HG03378 (cell line): ENCODE data around the gene FBXL19.

Source experiments
- ATAC-seq: cut with Tn5 transposase; IDR thresholded peaks from one replicate; pipeline ENCODE4 v1.9.1; 2021; ENCODE audit warnings: mild to moderate bottlenecking, moderate library complexity; ENCODE audit not compliant: unreplicated experiment

FBXL19 gene

DNA sequence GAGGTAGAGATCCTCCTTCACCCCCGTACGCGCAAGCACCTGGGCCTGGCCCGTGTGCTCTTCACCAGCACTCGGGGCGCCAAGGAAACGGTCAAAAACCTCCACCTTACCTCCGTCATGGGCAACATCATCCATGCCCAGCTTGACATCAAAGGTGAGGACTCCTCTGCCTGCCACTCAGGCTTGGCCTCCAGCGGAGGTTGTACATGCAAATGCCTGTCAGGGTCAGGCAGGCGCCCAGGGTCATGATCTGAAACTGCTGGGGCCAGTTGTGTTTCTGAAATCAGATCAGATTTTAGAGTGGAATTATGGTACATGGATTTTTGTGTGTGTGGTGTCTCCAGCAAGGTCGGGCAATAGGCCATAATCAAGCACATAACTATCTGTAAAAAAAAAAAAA is 38.0 kb downstream of the FBXL19 start:
- no peak for ATAC-seq

DNA sequence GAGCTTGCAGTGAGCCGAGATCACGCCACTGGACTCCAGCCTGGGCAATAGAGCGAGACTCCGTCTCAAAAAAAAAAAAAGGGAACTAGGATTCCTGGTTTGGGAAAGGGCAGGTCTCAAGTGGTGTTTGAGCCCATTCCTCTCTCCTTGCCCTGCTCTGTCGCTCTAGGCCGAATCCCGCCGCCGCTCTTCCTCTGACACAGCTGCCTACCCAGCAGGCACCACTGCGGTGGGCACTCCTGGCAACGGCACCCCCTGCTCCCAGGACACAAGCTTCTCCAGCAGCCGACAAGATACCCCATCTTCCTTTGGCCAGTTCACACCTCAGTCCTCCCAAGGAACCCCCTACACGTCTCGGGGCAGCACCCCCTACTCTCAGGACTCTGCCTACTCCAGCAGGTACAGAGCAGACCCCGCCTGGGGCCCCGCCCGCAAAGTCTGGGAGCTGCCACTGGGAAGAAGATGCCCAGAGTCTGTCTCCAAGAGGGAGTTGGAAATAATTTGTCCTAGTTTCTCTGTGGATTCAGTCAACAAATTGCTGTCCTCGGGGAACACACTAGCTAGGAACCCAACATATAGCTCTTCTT is 40.6 kb downstream of the FBXL19 start:
- no peak for ATAC-seq

DNA sequence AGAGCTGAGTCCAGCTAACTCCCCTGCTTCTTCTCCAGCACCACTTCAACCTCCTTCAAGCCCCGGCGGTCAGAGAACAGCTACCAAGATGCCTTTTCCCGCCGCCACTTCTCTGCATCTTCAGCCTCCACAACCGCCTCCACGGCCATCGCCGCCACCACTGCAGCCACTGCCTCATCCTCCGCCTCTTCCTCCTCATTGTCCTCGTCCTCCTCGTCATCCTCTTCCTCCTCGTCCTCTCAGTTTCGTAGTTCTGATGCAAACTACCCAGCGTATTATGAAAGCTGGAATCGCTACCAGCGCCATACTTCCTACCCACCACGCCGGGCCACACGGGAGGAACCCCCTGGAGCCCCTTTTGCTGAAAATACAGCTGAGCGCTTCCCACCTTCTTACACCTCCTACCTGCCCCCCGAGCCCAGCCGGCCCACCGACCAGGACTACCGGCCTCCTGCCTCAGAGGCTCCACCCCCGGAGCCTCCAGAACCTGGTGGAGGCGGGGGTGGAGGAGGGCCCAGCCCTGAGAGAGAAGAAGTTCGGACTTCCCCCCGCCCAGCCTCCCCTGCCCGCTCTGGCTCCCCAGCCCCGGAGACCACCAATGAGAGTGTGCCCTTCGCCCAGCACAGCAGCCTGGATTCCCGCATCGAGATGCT is 41.3 kb downstream of the FBXL19 start:
- ATAC-seq = no peak

DNA sequence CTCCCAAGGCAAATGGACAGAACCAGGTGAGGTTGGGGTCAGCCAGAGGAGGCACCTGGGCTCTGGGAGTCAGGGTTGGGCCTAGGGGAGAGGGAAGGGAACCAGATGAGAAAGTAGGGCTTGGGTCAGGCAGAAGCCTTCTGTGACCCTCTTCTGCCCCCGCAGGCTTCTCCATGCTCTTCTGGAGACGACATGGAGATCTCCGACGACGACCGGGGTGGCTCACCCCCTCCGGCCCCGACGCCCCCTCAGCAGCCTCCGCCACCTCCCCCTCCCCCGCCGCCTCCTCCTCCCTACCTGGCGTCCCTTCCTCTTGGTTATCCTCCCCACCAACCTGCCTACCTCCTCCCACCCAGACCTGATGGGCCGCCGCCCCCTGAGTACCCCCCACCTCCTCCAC is 42.1 kb downstream of the FBXL19 start:
- ATAC-seq = no peak

DNA sequence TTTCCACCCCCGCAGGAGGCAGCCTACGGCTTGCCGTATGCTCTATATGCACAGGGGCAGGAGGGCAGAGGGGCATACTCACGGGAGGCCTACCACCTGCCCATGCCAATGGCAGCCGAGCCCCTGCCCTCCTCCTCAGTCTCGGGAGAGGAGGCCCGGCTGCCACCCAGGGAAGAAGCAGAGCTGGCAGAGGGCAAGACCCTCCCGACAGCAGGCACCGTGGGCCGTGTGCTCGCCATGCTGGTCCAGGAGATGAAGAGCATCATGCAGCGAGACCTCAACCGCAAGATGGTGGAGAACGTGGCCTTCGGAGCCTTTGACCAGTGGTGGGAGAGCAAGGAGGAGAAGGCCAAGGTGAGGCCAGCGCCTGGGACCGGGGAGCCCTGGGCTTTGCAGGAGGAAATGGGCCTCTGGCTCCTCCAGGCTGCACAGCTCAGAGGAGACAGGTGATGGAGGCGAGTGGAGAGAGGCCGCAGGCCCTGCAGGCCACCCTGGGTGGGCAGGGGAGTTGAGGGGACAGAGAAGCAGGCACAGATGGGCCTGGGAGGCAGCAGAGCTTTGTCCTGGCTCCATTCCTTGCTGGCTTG is 42.8 kb downstream of the FBXL19 start:
- ATAC-seq = no peak

DNA sequence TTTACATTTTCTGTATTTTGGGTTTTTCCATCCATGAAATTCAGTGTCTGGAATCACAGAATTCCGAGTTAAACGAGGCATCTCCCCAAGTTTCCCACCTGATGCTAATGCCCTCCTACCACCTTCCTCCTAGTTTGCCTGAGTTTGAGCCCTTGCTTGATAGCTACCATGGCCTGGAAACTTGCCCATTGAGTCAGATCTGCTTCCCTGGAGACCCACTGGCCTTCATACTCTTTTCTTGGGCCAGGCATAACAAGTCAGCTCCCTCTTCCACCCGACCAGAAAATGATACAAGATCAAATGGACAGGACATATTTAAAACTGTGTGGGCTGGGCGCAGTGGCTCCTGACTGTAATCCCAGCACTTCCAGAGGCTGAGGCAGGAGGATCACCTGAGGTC is 44.4 kb downstream of the FBXL19 start:
- no peak for ATAC-seq

DNA sequence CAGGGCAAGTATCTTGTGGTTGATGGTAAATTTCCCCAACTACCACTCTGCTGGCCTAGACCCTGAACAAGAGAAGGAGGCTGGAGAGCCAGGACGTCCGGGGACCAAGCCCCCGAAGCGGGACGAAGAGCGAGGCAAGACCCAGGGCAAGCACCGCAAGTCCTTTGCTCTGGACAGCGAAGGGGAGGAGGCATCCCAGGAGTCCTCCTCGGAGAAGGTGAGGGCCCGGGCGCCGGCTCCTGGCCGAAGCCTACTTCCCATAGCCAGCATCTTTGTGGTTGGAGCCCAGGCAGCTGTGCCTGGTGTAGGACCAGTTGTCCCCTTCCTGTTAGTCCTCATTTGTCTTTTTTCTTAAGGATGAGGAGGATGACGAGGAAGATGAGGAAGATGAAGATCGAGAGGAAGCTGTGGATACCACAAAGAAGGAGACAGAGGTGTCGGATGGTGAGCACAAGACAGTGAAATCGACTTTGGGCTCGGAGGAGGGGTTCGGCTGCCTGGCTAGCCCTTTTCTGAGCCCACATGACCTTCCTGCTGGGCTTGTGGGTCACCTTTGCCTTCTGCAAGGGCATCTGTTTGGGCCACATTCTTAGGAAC is 46.0 kb downstream of the FBXL19 start:
- no peak for ATAC-seq

DNA sequence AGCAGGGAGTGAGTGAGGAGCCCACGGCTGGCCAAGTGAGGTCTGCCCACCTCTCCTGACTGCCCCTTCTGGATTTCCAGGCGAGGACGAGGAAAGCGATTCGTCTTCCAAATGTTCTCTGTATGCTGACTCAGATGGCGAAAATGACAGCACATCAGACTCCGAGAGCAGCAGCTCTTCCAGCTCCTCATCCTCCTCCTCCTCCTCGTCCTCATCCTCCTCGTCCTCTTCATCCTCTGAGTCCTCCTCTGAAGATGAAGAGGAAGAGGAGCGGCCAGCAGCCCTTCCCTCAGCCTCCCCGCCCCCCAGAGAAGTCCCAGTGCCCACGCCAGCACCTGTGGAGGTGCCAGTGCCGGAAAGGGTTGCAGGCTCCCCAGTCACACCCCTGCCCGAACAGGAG is 47.9 kb downstream of the FBXL19 start:
- no peak for ATAC-seq

DNA sequence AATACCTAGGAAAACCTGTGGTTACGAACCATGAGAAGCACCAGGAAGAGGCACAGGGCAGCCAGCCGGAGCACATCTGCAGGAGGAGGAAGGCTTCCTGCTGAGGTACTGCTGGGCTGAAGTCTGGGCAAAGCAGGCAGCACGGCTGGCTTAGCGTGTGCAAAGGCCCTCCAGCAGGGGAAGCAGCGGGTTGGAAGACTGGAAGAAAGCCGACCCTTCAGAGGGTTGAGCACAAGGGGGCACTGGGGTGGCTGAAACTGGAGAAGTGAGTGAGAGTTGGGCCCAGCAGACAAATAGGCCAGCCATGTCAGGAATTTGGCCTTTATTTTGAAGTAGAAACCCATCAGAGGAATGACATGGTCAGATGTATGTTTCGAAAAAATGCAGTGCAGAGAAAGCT is 49.5 kb downstream of the FBXL19 start:
- no peak for ATAC-seq

DNA sequence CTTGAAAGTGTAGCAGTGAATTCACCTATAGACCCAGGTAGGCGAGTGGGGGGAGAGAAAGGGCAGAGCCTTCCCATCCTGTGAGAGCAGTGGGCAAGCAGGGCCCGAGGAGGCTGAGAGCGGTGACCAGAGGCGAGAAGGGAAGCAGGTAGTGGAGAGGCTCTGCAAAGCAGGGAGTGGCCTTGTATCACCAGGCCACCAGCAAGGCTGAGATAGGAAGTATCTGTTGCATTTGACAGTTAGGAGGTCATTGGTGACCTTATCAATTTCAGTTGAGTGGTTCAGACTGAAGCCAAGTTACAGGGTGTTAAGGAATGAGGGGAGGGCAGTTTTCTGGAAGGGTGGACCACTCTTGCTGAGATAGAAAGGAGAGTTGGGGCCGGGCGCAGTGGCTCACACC is 51.0 kb downstream of the FBXL19 start:
- ATAC-seq = no peak

DNA sequence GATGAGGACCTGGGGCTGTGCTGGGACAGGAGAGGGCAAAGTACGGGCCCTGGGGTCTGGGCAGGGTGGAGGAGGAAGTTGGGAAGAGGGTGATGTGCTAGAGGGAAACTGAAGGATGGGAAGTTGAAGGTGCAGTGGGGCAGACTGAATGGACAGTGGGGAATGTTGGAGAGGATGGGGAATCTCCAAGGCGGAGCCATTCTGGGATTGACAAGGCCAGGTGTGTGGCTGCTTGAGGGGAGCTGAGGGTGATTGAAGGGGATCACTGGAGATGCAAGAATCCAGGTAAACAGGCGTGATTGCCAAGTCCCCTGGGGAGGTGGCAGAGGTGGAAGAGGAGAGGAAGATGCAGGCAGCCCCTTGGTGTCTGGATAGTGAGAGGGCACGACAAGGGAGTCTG is 53.1 kb downstream of the FBXL19 start:
- ATAC-seq = no peak

DNA sequence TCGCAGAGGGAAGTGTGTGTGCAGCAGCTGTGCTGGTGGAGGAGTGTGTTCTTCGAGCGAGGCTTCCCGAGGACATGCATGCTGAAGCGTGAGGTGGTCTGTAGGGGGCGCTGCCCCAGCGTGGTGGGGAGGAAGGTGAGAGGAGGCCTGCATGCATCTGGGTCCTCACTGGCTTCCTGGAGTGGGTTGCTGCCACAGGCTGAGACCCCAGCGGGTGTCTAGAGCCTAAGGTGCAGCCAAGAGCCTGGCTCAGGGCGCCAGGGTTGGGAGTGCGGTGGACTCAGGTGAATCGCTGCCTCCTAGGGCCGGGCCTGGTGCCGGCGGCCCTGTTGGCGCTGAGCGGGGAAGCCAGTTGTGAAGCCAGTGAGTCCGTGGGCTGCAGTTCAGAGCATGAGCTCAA is 54.1 kb downstream of the FBXL19 start:
- ATAC-seq = no peak

DNA sequence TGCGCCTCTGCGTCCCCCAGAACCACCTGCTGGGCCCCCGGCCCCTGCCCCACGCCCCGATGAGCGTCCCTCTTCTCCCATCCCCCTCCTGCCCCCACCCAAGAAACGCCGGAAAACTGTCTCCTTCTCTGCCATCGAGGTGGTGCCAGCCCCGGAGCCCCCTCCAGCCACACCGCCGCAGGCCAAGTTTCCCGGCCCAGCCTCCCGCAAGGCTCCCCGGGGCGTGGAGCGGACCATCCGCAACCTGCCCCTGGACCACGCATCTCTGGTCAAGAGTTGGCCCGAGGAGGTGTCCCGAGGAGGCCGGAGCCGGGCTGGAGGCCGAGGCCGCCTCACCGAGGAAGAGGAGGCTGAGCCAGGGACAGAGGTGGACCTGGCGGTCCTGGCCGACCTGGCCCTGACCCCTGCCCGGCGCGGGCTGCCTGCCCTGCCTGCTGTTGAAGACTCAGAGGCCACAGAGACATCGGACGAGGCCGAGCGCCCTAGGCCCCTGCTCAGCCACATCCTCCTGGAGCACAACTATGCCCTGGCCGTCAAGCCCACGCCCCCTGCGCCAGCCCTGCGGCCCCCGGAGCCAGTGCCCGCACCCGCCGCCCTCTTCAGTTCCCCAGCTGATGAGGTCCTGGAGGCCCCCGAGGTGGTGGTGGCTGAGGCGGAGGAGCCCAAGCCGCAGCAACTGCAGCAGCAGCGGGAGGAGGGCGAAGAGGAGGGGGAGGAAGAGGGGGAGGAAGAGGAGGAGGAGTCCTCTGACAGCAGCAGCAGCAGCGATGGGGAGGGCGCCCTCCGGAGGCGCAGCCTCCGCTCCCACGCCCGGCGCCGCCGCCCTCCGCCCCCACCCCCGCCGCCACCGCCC is 56.0 kb downstream of the FBXL19 start:
- no peak for ATAC-seq

DNA sequence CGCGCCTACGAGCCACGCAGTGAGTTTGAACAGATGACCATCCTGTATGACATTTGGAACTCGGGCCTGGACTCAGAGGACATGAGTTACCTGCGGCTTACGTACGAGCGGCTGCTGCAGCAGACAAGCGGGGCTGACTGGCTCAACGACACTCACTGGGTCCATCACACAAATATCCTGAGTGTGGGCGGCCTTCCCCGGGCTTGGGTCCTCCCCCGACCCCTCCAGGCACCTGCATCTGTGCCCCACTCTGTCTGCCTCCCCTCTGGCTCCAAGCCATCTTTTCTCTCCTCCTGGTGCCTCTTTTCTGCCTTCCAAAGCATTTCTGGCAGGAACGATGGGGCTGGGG is 56.6 kb downstream of the FBXL19 start:
- ATAC-seq = no peak

DNA sequence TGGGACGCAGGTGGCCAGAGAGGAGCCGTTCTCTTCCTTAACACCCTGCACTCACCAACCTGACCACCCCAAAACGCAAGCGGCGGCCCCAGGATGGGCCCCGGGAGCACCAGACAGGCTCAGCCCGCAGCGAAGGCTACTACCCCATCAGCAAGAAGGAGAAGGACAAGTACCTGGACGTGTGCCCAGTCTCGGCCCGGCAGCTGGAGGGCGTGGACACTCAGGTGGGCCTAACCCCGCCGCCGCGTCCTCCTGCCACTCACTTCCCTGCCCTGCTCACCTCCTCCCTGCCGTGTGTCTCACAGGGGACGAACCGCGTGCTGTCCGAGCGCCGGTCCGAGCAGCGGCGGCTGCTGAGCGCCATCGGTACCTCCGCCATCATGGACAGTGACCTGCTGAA is 57.1 kb downstream of the FBXL19 start:
- ATAC-seq = no peak

DNA sequence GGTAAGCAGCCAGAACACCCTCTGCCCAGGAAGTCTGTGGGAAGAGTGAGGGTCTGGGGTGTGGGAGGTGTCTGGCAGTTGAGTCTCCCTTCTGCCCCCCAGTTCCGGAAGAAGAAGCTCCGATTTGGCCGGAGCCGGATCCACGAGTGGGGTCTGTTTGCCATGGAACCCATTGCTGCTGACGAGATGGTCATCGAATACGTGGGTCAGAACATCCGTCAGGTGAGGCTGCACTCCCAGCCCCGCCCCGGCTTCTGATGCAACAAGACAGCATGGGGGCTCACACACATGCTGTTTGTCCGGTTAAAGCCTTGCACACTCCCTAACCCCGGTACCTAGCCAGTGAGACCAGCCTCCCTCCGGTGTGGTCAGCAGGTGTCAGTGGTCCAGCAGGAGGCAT is 57.6 kb downstream of the FBXL19 start:
- no peak for ATAC-seq

DNA sequence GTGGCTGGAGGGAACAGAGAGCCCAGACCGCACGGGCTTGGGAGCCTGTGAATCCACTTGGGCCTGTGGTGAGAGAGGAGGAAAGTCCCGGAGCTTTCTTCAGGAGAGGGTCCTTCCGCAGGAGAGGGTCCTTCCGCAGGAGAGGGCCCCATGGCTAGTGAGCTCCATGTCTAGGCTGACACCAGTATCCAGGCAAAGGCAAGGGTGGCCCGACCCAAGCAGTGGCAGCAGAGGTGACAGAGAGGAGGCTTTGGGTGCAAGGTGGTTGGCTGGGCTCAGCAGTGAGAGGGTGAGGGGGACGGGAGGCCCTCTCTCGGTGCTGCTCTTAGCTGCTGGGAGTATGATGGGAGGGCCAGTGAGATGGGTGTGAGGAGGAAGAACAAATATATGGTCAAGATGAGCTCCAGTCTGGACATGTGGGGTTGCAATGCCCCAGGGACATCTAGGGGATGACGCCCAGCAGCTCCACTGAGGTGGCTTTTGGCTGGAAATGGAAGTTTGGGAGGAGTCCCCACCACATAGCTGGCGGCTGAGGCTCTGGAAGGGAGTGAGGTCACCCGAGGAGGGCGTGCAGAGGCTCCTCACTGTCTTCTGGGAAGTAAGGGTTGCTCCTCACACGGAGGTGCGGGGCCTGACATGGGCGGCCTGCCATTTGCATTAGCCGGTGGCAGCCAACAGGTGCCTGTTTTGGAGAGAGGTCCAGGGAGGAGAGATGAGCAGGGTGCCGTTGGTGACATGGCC is 59.3 kb downstream of the FBXL19 start:
- no peak for ATAC-seq

DNA sequence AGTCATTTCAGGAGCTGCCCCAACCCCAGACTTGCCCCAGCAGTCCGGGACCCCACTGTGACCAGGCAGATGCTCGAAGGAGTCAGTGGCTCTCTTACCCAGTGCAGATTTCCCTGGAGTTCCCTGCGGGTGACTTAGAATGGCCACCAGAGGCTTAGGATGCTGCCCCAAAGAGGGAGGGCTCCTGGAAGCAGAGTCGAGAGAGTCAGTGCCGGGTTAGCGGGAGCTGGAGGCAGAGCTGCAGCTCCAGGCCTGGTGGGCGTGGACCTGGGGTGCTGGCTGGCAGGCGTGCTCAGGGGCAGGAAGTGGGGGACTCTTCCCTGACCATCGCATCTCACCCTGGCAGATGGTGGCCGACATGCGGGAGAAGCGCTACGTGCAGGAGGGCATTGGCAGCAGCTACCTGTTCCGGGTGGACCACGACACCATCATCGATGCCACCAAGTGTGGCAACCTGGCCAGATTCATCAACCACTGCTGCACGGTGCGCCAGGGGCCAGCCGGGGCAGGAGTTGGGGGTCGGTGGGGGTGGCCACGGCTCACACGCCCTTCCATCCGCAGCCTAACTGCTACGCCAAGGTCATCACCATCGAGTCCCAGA is 60.0 kb downstream of the FBXL19 start:
- ATAC-seq = no peak

DNA sequence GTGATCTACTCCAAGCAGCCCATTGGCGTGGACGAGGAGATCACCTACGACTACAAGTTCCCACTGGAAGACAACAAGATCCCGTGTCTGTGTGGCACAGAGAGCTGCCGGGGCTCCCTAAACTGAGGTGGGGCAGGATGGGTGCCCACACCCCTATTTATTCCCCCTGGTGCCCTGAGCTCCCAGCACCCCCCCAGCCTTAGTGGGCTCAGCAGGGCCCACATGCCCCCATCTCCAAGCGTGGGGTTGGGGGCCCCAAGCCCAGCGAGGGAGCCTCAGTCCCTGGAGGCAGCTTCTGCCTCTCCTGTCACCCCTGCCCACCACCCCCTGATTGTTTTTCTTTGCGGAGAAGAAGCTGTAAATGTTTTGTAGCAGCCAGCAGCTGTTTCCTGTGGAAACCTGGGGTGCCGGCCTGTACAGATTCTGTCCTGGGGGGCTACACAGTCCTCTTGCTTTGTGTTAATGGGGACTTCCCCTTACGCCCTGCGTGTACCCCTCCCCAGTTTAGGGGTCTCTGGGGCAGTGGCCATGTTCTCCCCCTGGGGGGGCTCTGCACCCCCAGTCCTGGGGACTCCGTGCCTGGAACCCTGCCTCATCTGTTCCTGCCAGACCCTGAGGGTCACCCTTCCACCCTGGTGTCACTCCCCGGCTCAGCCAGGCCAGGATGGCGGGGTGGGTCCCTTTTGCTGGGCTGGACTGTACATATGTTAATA is 60.7 kb downstream of the FBXL19 start:
- ATAC-seq = no peak
